ENCODE measurements around the gene MS4A18.
"Not testable (repeated sequence)": the region's sequence is repeated elsewhere in the genome, so short reads cannot be mapped to it uniquely, and the experiment has no call there.

Gene MS4A18

GRCh38 chr11:60703374-60703773 is 21.1 kb upstream of the MS4A18 start:
- H3K9me3 ChIP-seq (ENCODE audit: control insufficient read depth, low read length): no peaks in the 10 kb centered on the region
- no peaks in the 10 kb centered on the region for H3K4me1 ChIP-seq (ENCODE audit: control insufficient read depth, insufficient read depth, low read length, poor library complexity, severe bottlenecking)
- DNase-seq: no peak
- H3K27ac ChIP-seq (ENCODE audit: insufficient read depth, low read length, poor library complexity, severe bottlenecking): no peak overlapping the region
- H3K27me3 ChIP-seq (replicated peaks; ENCODE audit: control insufficient read depth, insufficient read depth, low read length, poor library complexity, severe bottlenecking): no peaks in the 10 kb centered on the region
- H3K4me3 ChIP-seq (ENCODE audit: insufficient read depth, low read depth, low read length, poor library complexity, severe bottlenecking): no peak overlapping the region
- no peaks in the 10 kb centered on the region for H3K36me3 ChIP-seq (ENCODE audit: control insufficient read depth, insufficient read depth, low read length)

DNA sequence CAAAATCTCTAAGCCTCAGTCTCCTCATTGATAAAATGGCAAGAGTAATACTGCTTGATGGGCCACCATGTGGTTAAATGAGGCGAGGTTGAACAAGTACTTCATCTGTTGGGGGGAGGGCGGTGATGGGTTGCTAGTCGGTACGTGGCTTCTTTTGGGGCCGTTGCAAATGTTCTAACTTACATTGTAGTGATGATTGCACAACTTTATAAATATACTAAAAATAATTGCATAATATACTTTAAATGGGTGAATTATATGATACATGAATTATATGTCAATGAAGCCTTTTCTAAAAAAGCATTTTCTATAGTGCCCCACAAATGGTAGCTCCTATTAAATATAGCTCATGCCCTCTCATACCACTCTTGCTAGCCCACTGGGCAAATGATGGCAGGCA is 18.6 kb upstream of the MS4A18 start:
- Histone ChIP-seq H3K4me1 (ENCODE audit: control insufficient read depth, insufficient read depth, low read length, poor library complexity, severe bottlenecking) (no peaks in the 10 kb centered on the region), H3K36me3 (ENCODE audit: control insufficient read depth, insufficient read depth, low read length) (no peaks in the 10 kb centered on the region), H3K9me3 (ENCODE audit: control insufficient read depth, low read length) (no peaks in the 10 kb centered on the region), H3K27ac (ENCODE audit: insufficient read depth, low read length, poor library complexity, severe bottlenecking) (no peak overlapping the region), H3K27me3 (replicated peaks; ENCODE audit: control insufficient read depth, insufficient read depth, low read length, poor library complexity, severe bottlenecking) (no peaks in the 10 kb centered on the region), H3K4me3 (ENCODE audit: insufficient read depth, low read depth, low read length, poor library complexity, severe bottlenecking) (no peak overlapping the region)
- no peak for DNase-seq

- Histone ChIP-seq H3K36me3 (ENCODE audit: control insufficient read depth, insufficient read depth, low read length) (no peaks in the 10 kb centered on the region), H3K4me3 (ENCODE audit: insufficient read depth, low read depth, low read length, poor library complexity, severe bottlenecking) (no peak overlapping the region), H3K27ac (ENCODE audit: insufficient read depth, low read length, poor library complexity, severe bottlenecking) (no peak overlapping the region), H3K4me1 (ENCODE audit: control insufficient read depth, insufficient read depth, low read length, poor library complexity, severe bottlenecking) (no peaks in the 10 kb centered on the region), H3K27me3 (replicated peaks; ENCODE audit: control insufficient read depth, insufficient read depth, low read length, poor library complexity, severe bottlenecking) (no peaks in the 10 kb centered on the region), H3K9me3 (ENCODE audit: control insufficient read depth, low read length) (no peaks in the 10 kb centered on the region)
- DNase-seq: no peak
Observed at GRCh38 chr11:60706931-60707330, 17.6 kb upstream of the MS4A18 start.

- Histone ChIP-seq H3K4me3 (ENCODE audit: insufficient read depth, low read depth, low read length, poor library complexity, severe bottlenecking) (no peak overlapping the region), H3K4me1 (ENCODE audit: control insufficient read depth, insufficient read depth, low read length, poor library complexity, severe bottlenecking) (no peaks in the 10 kb centered on the region), H3K36me3 (ENCODE audit: control insufficient read depth, insufficient read depth, low read length) (no peaks in the 10 kb centered on the region), H3K9me3 (ENCODE audit: control insufficient read depth, low read length) (no peaks in the 10 kb centered on the region), H3K27ac (ENCODE audit: insufficient read depth, low read length, poor library complexity, severe bottlenecking) (no peak overlapping the region), H3K27me3 (replicated peaks; ENCODE audit: control insufficient read depth, insufficient read depth, low read length, poor library complexity, severe bottlenecking) (no peaks in the 10 kb centered on the region)
- no peak for DNase-seq
Observed at GRCh38 chr11:60710482-60710881, 14.0 kb upstream of the MS4A18 start.

- Histone ChIP-seq H3K27ac (ENCODE audit: insufficient read depth, low read length, poor library complexity, severe bottlenecking) (no peak overlapping the region), H3K4me1 (ENCODE audit: control insufficient read depth, insufficient read depth, low read length, poor library complexity, severe bottlenecking) (no peaks in the 10 kb centered on the region), H3K27me3 (replicated peaks; ENCODE audit: control insufficient read depth, insufficient read depth, low read length, poor library complexity, severe bottlenecking) (no peaks in the 10 kb centered on the region), H3K9me3 (ENCODE audit: control insufficient read depth, low read length) (no peaks in the 10 kb centered on the region), H3K36me3 (ENCODE audit: control insufficient read depth, insufficient read depth, low read length) (no peaks in the 10 kb centered on the region), H3K4me3 (ENCODE audit: insufficient read depth, low read depth, low read length, poor library complexity, severe bottlenecking) (no peak overlapping the region)
- DNase-seq: no peak
Observed at GRCh38 chr11:60711276-60711675, 13.2 kb upstream of the MS4A18 start.

DNA sequence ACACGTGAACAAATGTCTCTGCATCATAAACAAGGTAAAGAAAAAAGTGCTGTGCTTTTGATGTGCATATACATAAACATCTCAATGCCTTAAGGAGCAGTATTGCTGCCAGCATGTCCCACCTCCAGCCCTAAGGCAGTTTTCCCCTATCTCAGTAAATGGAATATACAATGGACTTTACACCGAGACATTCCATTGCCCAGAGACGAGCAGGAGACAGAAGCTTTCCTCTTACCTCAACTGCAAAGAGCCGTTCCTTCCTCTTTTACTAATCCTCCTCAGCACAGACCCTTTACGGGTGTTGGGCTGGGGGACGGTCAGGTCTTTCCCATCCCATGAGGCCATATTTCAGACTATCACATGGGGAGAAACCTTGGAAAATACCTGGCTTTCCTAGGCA is 11.1 kb upstream of the MS4A18 start:
- DNase-seq; H3K9me3 ChIP-seq (ENCODE audit: control insufficient read depth, low read length); H3K4me3 ChIP-seq (ENCODE audit: insufficient read depth, low read depth, low read length, poor library complexity, severe bottlenecking): not testable (repeated sequence)

GRCh38 chr11:60717956-60718355 is 6.6 kb upstream of the MS4A18 start:
- H3K4me1 ChIP-seq (ENCODE audit: control insufficient read depth, insufficient read depth, low read length, poor library complexity, severe bottlenecking): no peaks in the 10 kb centered on the region
- no peaks in the 10 kb centered on the region for H3K36me3 ChIP-seq (ENCODE audit: control insufficient read depth, insufficient read depth, low read length)
- no peak overlapping the region for H3K4me3 ChIP-seq (ENCODE audit: insufficient read depth, low read depth, low read length, poor library complexity, severe bottlenecking)
- H3K9me3 ChIP-seq (ENCODE audit: control insufficient read depth, low read length): no peaks in the 10 kb centered on the region
- no peak for DNase-seq
- no peak overlapping the region for H3K27ac ChIP-seq (ENCODE audit: insufficient read depth, low read length, poor library complexity, severe bottlenecking)
- H3K27me3 ChIP-seq (replicated peaks; ENCODE audit: control insufficient read depth, insufficient read depth, low read length, poor library complexity, severe bottlenecking): peaks cover 3% of the 10 kb centered on the region

More for the DNA sequence above, 11.1 kb upstream of the MS4A18 start:
- not testable (repeated sequence) for H3K27me3 ChIP-seq (replicated peaks; ENCODE audit: control insufficient read depth, insufficient read depth, low read length, poor library complexity, severe bottlenecking); H3K27ac ChIP-seq (ENCODE audit: insufficient read depth, low read length, poor library complexity, severe bottlenecking); H3K36me3 ChIP-seq (ENCODE audit: control insufficient read depth, insufficient read depth, low read length); H3K4me1 ChIP-seq (ENCODE audit: control insufficient read depth, insufficient read depth, low read length, poor library complexity, severe bottlenecking)

- DNase-seq: no peak
- Histone ChIP-seq H3K4me3 (ENCODE audit: insufficient read depth, low read depth, low read length, poor library complexity, severe bottlenecking) (no peak overlapping the region), H3K4me1 (ENCODE audit: control insufficient read depth, insufficient read depth, low read length, poor library complexity, severe bottlenecking) (no peaks in the 10 kb centered on the region), H3K36me3 (ENCODE audit: control insufficient read depth, insufficient read depth, low read length) (no peaks in the 10 kb centered on the region), H3K9me3 (ENCODE audit: control insufficient read depth, low read length) (no peaks in the 10 kb centered on the region), H3K27me3 (replicated peaks; ENCODE audit: control insufficient read depth, insufficient read depth, low read length, poor library complexity, severe bottlenecking) (peaks cover 3% of the 10 kb centered on the region), H3K27ac (ENCODE audit: insufficient read depth, low read length, poor library complexity, severe bottlenecking) (no peak overlapping the region)
Observed at GRCh38 chr11:60718524-60719316, 5.8 kb upstream of the MS4A18 start.

DNA sequence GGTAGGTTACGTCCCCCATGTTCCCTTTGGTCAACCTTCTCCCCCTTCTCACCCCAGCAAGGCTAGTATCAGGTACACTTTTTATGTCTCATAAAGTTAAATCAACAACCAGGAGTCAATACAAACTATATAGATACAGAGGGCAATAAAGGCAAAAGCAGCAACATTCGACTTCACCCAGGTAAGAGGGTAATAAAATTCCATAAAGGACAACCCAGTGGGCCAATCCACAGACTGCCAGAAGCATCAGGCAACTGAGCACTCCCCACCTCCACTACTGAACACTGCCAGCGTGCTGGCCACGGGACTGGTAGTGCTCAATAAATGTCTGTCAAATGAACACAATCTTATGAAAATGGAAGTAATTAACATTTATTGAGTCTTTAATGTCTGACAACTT is 5.1 kb upstream of the MS4A18 start:
- no peak overlapping the region for H3K4me3 ChIP-seq (ENCODE audit: insufficient read depth, low read depth, low read length, poor library complexity, severe bottlenecking)
- no peaks in the 10 kb centered on the region for H3K36me3 ChIP-seq (ENCODE audit: control insufficient read depth, insufficient read depth, low read length)
- no peaks in the 10 kb centered on the region for H3K9me3 ChIP-seq (ENCODE audit: control insufficient read depth, low read length)
- no peaks in the 10 kb centered on the region for H3K4me1 ChIP-seq (ENCODE audit: control insufficient read depth, insufficient read depth, low read length, poor library complexity, severe bottlenecking)
- no peak overlapping the region for H3K27ac ChIP-seq (ENCODE audit: insufficient read depth, low read length, poor library complexity, severe bottlenecking)
- peaks cover 3% of the 10 kb centered on the region for H3K27me3 ChIP-seq (replicated peaks; ENCODE audit: control insufficient read depth, insufficient read depth, low read length, poor library complexity, severe bottlenecking)
- DNase-seq: no peak

DNA sequence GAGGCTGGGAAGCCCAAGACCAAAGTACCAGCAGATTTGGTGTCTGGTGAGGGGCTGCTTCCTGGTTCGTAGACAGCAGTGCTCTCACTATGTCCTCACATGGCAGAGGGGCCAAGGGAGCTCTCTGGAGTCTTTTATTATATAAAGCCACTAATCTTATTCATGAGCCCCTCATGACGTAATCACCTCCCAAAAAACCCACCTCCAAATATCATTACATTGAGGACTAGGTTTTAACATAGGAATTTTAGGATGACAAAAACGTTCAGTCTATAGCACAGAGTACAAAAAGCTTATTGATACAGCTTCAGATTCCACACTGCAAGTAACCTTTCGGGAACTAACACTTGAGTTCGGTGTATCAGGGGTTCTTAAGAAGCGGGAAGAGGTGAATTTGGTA is 4.1 kb upstream of the MS4A18 start:
- Histone ChIP-seq H3K4me3 (ENCODE audit: insufficient read depth, low read depth, low read length, poor library complexity, severe bottlenecking) (no peak overlapping the region), H3K4me1 (ENCODE audit: control insufficient read depth, insufficient read depth, low read length, poor library complexity, severe bottlenecking) (no peaks in the 10 kb centered on the region), H3K36me3 (ENCODE audit: control insufficient read depth, insufficient read depth, low read length) (no peaks in the 10 kb centered on the region), H3K9me3 (ENCODE audit: control insufficient read depth, low read length) (no peaks in the 10 kb centered on the region), H3K27me3 (replicated peaks; ENCODE audit: control insufficient read depth, insufficient read depth, low read length, poor library complexity, severe bottlenecking) (peaks cover 3% of the 10 kb centered on the region), H3K27ac (ENCODE audit: insufficient read depth, low read length, poor library complexity, severe bottlenecking) (no peak overlapping the region)
- no peak for DNase-seq
